Ascending aorta (tissue), 2 donors: Measurements from ENCODE around the gene KCNAB1. TPM values are rescaled to one million over a fixed set of nuclear protein-coding genes. Genes with fewer than 3 reads are reported as not detected.

Experiments
- DNase-seq, 2 donors: peaks; one replicate each; pipeline ENCODE4 v3.0.0-alpha.2; 2019; ENCODE audit warnings: low spot score in 2 of 2
- H3K27ac ChIP-seq, 2 donors: fragments of 200-600 bp; sonication (generic); one replicate each; pipeline ENCODE4 v1.5.1; 2016 to 2017; ENCODE audit warnings: mild to moderate bottlenecking in 1 of 2
- H3K27me3 ChIP-seq: fragments of 200-600 bp; sonication (generic); one replicate; pipeline ENCODE4 v1.5.1; 2017
- H3K36me3 ChIP-seq, 2 donors: fragments of 200-600 bp; sonication (generic); one replicate each; pipeline ENCODE4 v1.5.1; 2016
- H3K4me1 ChIP-seq, 2 donors: fragments of 200-600 bp; sonication (generic); one replicate each; pipeline ENCODE4 v1.5.1; 2016 to 2017; ENCODE audit warnings: mild to moderate bottlenecking in 1 of 2
- H3K4me3 ChIP-seq, 2 donors: fragments of 200-600 bp; sonication (generic); one replicate each; pipeline ENCODE4 v1.5.1; 2016 to 2017; ENCODE audit warnings: mild to moderate bottlenecking in 1 of 2
- H3K9me3 ChIP-seq, 2 donors: fragments of 200-600 bp; sonication (generic); one replicate each; pipeline ENCODE4 v1.5.1; 2016
- intact Hi-C: fragments of 100-400 bp; cut with DNase I; formaldehyde crosslinking; loops from one replicate; pipeline ENCODE4 v1.15.1; 2023
- total RNA-seq: library from RNA; depleted of rRNA; stranded (reverse); fragments of >200 nt; gene quantifications from one replicate; pipeline ENCODE4 v1.1.0, GENCODE V29; 2016
- TF ChIP-seq, protein P1 (sequence below), 3 experiments: fragments of 200-600 bp in 2 of 3; fragments of 450-650 bp in 1 of 3; sonication (generic) in 2 of 3; IDR thresholded peaks; one replicate each; pipeline ENCODE4 v1.5.1; 2016 to 2019; ENCODE audit warnings: antibody characterized with exemption in 3 of 3, mild to moderate bottlenecking in 1 of 3, moderate library complexity in 1 of 3

Gene KCNAB1
- total RNA-seq, 1 donor from 2014 or later: 15.1 TPM

- H3K4me1 ChIP-seq: peaks cover 0 to 9% of the 10 kb centered on the region in 2 donors
- H3K27ac ChIP-seq: no peak overlapping the region
- H3K36me3 ChIP-seq: no peaks in the 10 kb centered on the region
- no peaks in the 10 kb centered on the region for H3K9me3 ChIP-seq
- TF ChIP-seq, protein P1, sequence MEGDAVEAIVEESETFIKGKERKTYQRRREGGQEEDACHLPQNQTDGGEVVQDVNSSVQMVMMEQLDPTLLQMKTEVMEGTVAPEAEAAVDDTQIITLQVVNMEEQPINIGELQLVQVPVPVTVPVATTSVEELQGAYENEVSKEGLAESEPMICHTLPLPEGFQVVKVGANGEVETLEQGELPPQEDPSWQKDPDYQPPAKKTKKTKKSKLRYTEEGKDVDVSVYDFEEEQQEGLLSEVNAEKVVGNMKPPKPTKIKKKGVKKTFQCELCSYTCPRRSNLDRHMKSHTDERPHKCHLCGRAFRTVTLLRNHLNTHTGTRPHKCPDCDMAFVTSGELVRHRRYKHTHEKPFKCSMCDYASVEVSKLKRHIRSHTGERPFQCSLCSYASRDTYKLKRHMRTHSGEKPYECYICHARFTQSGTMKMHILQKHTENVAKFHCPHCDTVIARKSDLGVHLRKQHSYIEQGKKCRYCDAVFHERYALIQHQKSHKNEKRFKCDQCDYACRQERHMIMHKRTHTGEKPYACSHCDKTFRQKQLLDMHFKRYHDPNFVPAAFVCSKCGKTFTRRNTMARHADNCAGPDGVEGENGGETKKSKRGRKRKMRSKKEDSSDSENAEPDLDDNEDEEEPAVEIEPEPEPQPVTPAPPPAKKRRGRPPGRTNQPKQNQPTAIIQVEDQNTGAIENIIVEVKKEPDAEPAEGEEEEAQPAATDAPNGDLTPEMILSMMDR (IDR thresholded peaks at IDR 0.05): no peak
- no peaks in the 10 kb centered on the region for H3K27me3 ChIP-seq
- DNase-seq: no peak
- no peak overlapping the region for H3K4me3 ChIP-seq
- intact Hi-C loops: no loop called here
Observed at GRCh38 chr3:156360963-156361362, 240.6 kb downstream of the KCNAB1 start.

DNA sequence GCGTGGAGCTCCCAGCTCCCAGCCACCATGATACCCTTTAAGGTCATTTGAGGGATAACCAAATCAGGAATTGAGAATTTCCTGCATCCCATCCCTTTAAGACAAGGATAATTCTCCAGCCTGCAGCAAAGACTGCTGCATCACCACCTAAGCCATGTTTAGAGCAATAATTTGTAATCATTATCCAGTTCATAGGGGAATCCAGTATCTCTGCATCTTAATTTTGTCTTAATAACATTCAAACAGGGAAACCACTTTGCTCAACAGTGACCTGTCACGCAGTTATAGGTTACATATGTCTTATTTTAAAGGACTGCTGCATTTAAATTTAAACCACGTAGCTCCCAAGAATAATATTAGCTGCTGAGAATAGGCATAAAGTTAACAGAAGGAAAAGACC is 246.2 kb downstream of the KCNAB1 start:
- no peaks in the 10 kb centered on the region for H3K4me1 ChIP-seq
- intact Hi-C loops: no loop called here
- H3K36me3 ChIP-seq: no peaks in the 10 kb centered on the region
- no peak for DNase-seq
- TF ChIP-seq, protein P1 (IDR thresholded peaks at IDR 0.05): no peak
- H3K9me3 ChIP-seq: no peaks in the 10 kb centered on the region
- no peak overlapping the region for H3K4me3 ChIP-seq
- no peak overlapping the region for H3K27ac ChIP-seq
- H3K27me3 ChIP-seq: no peaks in the 10 kb centered on the region

GRCh38 chr3:156368189-156368588 is 247.8 kb downstream of the KCNAB1 start:
- TF ChIP-seq, protein P1 (IDR thresholded peaks at IDR 0.05): no peak
- intact Hi-C loops: no loop called here
- Histone ChIP-seq H3K9me3 (no peaks in the 10 kb centered on the region), H3K4me1 (no peaks in the 10 kb centered on the region), H3K27me3 (no peaks in the 10 kb centered on the region), H3K36me3 (no peaks in the 10 kb centered on the region), H3K27ac (no peak overlapping the region), H3K4me3 (no peak overlapping the region)
- no peak for DNase-seq

DNA sequence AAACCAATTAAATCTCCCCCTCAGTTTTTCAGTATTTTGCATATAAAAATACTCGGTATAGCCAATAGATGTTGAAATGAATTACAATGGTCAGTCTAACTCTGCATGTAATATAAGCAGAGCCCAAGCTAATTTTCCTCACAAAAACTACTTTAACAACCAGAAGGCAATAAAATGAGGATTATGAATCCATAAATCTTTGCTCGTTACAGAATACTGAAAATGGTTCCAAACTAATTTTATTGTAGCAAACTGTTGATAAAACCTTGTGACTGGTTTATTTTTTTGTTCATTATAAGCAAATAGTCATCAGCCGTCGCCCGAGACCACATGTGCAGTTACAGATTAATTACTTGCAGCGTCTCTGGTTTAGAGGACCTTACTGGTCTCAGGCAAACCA is 251.3 kb downstream of the KCNAB1 start:
- no peak overlapping the region for H3K27ac ChIP-seq
- H3K36me3 ChIP-seq: no peaks in the 10 kb centered on the region
- H3K27me3 ChIP-seq: no peaks in the 10 kb centered on the region
- no peak for DNase-seq
- intact Hi-C loops: no loop called here
- H3K4me1 ChIP-seq: no peaks in the 10 kb centered on the region
- H3K4me3 ChIP-seq: no peak overlapping the region
- TF ChIP-seq, protein P1 (IDR thresholded peaks at IDR 0.05): no peak
- H3K9me3 ChIP-seq: no peaks in the 10 kb centered on the region

DNA sequence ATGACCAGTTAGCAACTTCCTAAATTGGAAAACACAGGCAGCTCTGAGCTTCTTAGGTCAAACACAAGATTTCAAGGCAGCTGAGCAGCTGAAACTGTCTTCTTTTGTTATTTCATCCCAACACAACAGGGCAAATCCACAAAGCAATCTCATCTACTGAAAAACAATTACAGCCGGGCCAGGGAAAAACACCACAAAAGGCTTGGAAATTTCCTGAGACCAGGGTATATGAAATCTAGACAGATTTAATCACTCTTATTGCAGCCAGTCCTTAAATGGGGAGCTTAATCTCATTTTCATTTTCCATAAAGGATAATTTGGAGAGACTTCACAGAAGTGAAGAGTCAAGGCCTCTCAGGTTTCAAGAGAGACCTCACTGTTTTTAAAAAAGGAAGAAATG is 252.7 kb downstream of the KCNAB1 start:
- H3K27me3 ChIP-seq: no peaks in the 10 kb centered on the region
- H3K36me3 ChIP-seq: no peaks in the 10 kb centered on the region
- DNase-seq: no peak
- TF ChIP-seq, protein P1 (IDR thresholded peaks at IDR 0.05): no peak
- no peaks in the 10 kb centered on the region for H3K4me1 ChIP-seq
- H3K4me3 ChIP-seq: no peak overlapping the region
- H3K9me3 ChIP-seq: no peaks in the 10 kb centered on the region
- no peak overlapping the region for H3K27ac ChIP-seq
- intact Hi-C loops: no loop called here

- intact Hi-C loops: no loop called here
- no peaks in the 10 kb centered on the region for H3K27me3 ChIP-seq
- H3K4me3 ChIP-seq: no peak overlapping the region
- no peak for DNase-seq
- no peaks in the 10 kb centered on the region for H3K9me3 ChIP-seq
- H3K27ac ChIP-seq: no peak overlapping the region
- no peaks in the 10 kb centered on the region for H3K36me3 ChIP-seq
- TF ChIP-seq, protein P1 (IDR thresholded peaks at IDR 0.05): no peak
- H3K4me1 ChIP-seq: no peaks in the 10 kb centered on the region
Observed at GRCh38 chr3:156373654-156374053, 253.3 kb downstream of the KCNAB1 start.
